ENCODE results near the gene EPB41.

- no peak for TF ChIP-seq SP1 (IDR thresholded peaks at IDR 0.05)
- TF ChIP-seq FOXK2 (IDR thresholded peaks at IDR 0.05), result no peak
- TF ChIP-seq BHLHE40 (IDR thresholded peaks at IDR 0.05; ENCODE audit: borderline replicate concordance), result no peak
- no peak for TF ChIP-seq FOXA1 (IDR thresholded peaks at IDR 0.05)
- no peak for TF ChIP-seq TARDBP (IDR thresholded peaks at IDR 0.05)
- TF ChIP-seq ELF4 (IDR thresholded peaks at IDR 0.05), result no peak
- no peak for TF ChIP-seq HDGF (IDR thresholded peaks at IDR 0.05; ENCODE audit: borderline replicate concordance)
- TF ChIP-seq SUZ12 (IDR thresholded peaks at IDR 0.05), result no peak
- TF ChIP-seq FOXM1 (IDR thresholded peaks at IDR 0.05; ENCODE audit: borderline replicate concordance), result no peak
Observed at GRCh38 chr1:28928314-28928941, 14.1 kb downstream of the EPB41 start.
